Activated naive CD4-positive, alpha-beta T cell treated with anti-CD3 and anti-CD28 coated beads for 36 hours (primary cell): ENCODE measurements around the gene PPM1B. TPM values are rescaled to one million over a fixed set of nuclear protein-coding genes. Genes with fewer than 3 reads are reported as not detected.

Experiments used
- CTCF ChIA-PET: fragments of 350-600 bp; sonication (Branson Sonifier 250); formaldehyde crosslinking; loops from one replicate; lab custom pipeline; 2021; ENCODE audit warnings: antibody characterized with exemption; lab: Charles Lee
- DNase-seq: peaks from one replicate; pipeline ENCODE4 v3.0.0-alpha.2; 2020
- H3K27ac Mint-ChIP-seq: one replicate; pipeline ENCODE4 v1.8.0; 2021; ENCODE audit warnings: mild to moderate bottlenecking, mixed read lengths
- H3K27me3 Mint-ChIP-seq: one replicate; pipeline ENCODE4 v1.8.0; 2021; ENCODE audit warnings: low read depth, mixed read lengths
- H3K36me3 Mint-ChIP-seq: one replicate; pipeline ENCODE4 v1.8.0; 2021; ENCODE audit warnings: low read depth, mixed read lengths
- H3K4me1 Mint-ChIP-seq: one replicate; pipeline ENCODE4 v1.8.0; 2021; ENCODE audit warnings: low read depth, mixed read lengths
- H3K4me3 Mint-ChIP-seq: one replicate; pipeline ENCODE4 v1.8.0; 2021; ENCODE audit warnings: mild to moderate bottlenecking, moderate library complexity, mixed read lengths
- H3K9me3 Mint-ChIP-seq: one replicate; pipeline ENCODE4 v1.8.0; 2021; ENCODE audit warnings: mixed read lengths
- intact Hi-C: fragments of 100-400 bp; cut with micrococcal nuclease; formaldehyde crosslinking; loops from one replicate; pipeline ENCODE4 v1.15.1; 2023
- total RNA-seq, 2 experiments: library from RNA; stranded (reverse); gene quantifications; one replicate each; pipeline ENCODE4 v1.2.3, GENCODE V29; 2021

The PPM1B gene
- total RNA-seq, 2 experiments from 2014 or later = 38.6 to 39.3 TPM

GRCh38 chr2:44136252-44136651 is 32.4 kb upstream of the PPM1B start:
- Mint-ChIP-seq H3K27ac (no peak overlapping the region), H3K4me3 (no peak overlapping the region), H3K36me3 (no peaks in the 10 kb centered on the region), H3K27me3 (no peaks in the 10 kb centered on the region), H3K4me1 (peaks cover 9% of the 10 kb centered on the region), H3K9me3 (peaks cover 5% of the 10 kb centered on the region)
- CTCF ChIA-PET = no interaction called here
- no peak for DNase-seq
- intact Hi-C loops = no loop called here

- Mint-ChIP-seq H3K9me3 (no peaks in the 10 kb centered on the region), H3K27me3 (no peaks in the 10 kb centered on the region), H3K4me1 (peaks cover 9% of the 10 kb centered on the region), H3K27ac (no peak overlapping the region), H3K36me3 (no peaks in the 10 kb centered on the region), H3K4me3 (no peak overlapping the region)
- no peak for DNase-seq
- intact Hi-C loops = no loop called here
- CTCF ChIA-PET = interaction anchor here (0.5 to 0.6 kb wide), 3 partner anchors 9 to 30 kb away, joined by 3 to 4 read pairs (median 3); no protein-coding TSS in a partner anchor
These were observed 31.6 kb upstream of the PPM1B start for GRCh38 chr2:44137048-44137447.

GRCh38 chr2:44137872-44138551 is 30.7 kb upstream of the PPM1B start:
- no peaks in the 10 kb centered on the region for H3K27me3 Mint-ChIP-seq
- CTCF ChIA-PET = interaction anchor here (0.5 kb wide), 1 partner anchor 29 kb away, joined by 3 read pairs; no protein-coding TSS in a partner anchor
- no peaks in the 10 kb centered on the region for H3K36me3 Mint-ChIP-seq
- no peak for DNase-seq
- no peak overlapping the region for H3K27ac Mint-ChIP-seq
- peaks cover 9% of the 10 kb centered on the region for H3K4me1 Mint-ChIP-seq
- no peak overlapping the region for H3K4me3 Mint-ChIP-seq
- H3K9me3 Mint-ChIP-seq = no peaks in the 10 kb centered on the region
- intact Hi-C loops = no loop called here

- no peaks in the 10 kb centered on the region for H3K27me3 Mint-ChIP-seq
- no peak for DNase-seq
- H3K4me3 Mint-ChIP-seq = no peak overlapping the region
- CTCF ChIA-PET = interaction anchor here (0.7 kb wide), 1 partner anchor 103 kb away, joined by 3 read pairs; no protein-coding TSS in a partner anchor
- intact Hi-C loops = no loop called here
- H3K9me3 Mint-ChIP-seq = no peaks in the 10 kb centered on the region
- H3K36me3 Mint-ChIP-seq = no peaks in the 10 kb centered on the region
- no peak overlapping the region for H3K27ac Mint-ChIP-seq
- peaks cover 9% of the 10 kb centered on the region for H3K4me1 Mint-ChIP-seq
These were observed 28.9 kb upstream of the PPM1B start for GRCh38 chr2:44139741-44140140.

- CTCF ChIA-PET = no interaction called here
- intact Hi-C loops = no loop called here
- Mint-ChIP-seq H3K4me1 (peaks cover 9% of the 10 kb centered on the region), H3K4me3 (no peak overlapping the region), H3K27ac (no peak overlapping the region), H3K9me3 (no peaks in the 10 kb centered on the region), H3K36me3 (no peaks in the 10 kb centered on the region), H3K27me3 (no peaks in the 10 kb centered on the region)
- DNase-seq = no peak
These were observed 26.4 kb upstream of the PPM1B start for GRCh38 chr2:44142306-44142705.

GRCh38 chr2:44143701-44144100 is 25.0 kb upstream of the PPM1B start:
- no peak for DNase-seq
- CTCF ChIA-PET = interaction anchor here (0.6 to 0.7 kb wide), 2 partner anchors 101 to 523 kb away, joined by 3 to 4 read pairs; no protein-coding TSS in a partner anchor
- intact Hi-C loops = no loop called here
- no peak overlapping the region for H3K4me3 Mint-ChIP-seq
- no peaks in the 10 kb centered on the region for H3K36me3 Mint-ChIP-seq
- no peak overlapping the region for H3K27ac Mint-ChIP-seq
- H3K4me1 Mint-ChIP-seq = peaks cover 9% of the 10 kb centered on the region
- H3K27me3 Mint-ChIP-seq = no peaks in the 10 kb centered on the region
- H3K9me3 Mint-ChIP-seq = no peaks in the 10 kb centered on the region

- Mint-ChIP-seq H3K27me3 (no peaks in the 10 kb centered on the region), H3K4me3 (no peak overlapping the region), H3K4me1 (no peaks in the 10 kb centered on the region), H3K9me3 (no peaks in the 10 kb centered on the region), H3K36me3 (no peaks in the 10 kb centered on the region), H3K27ac (no peak overlapping the region)
- DNase-seq = no peak
- intact Hi-C loops = no loop called here
- CTCF ChIA-PET = no interaction called here
These were observed 19.7 kb upstream of the PPM1B start for GRCh38 chr2:44148999-44149398.

- no peaks in the 10 kb centered on the region for H3K27me3 Mint-ChIP-seq
- H3K9me3 Mint-ChIP-seq = no peaks in the 10 kb centered on the region
- DNase-seq = no peak
- CTCF ChIA-PET = interaction anchor here (0.7 to 1.9 kb wide), 2 partner anchors 63 to 102 kb away, joined by 3 to 6 read pairs; no protein-coding TSS in a partner anchor
- no peak overlapping the region for H3K4me3 Mint-ChIP-seq
- no peaks in the 10 kb centered on the region for H3K4me1 Mint-ChIP-seq
- intact Hi-C loops = no loop called here
- no peak overlapping the region for H3K27ac Mint-ChIP-seq
- H3K36me3 Mint-ChIP-seq = no peaks in the 10 kb centered on the region
These were observed 18.2 kb upstream of the PPM1B start for GRCh38 chr2:44150473-44150872.

- intact Hi-C loops = no loop called here
- DNase-seq = no peak
- Mint-ChIP-seq H3K4me1 (no peaks in the 10 kb centered on the region), H3K36me3 (no peaks in the 10 kb centered on the region), H3K4me3 (no peak overlapping the region), H3K9me3 (no peaks in the 10 kb centered on the region), H3K27me3 (no peaks in the 10 kb centered on the region), H3K27ac (no peak overlapping the region)
- CTCF ChIA-PET = no interaction called here
These were observed 15.6 kb upstream of the PPM1B start for GRCh38 chr2:44152865-44153669.

- Mint-ChIP-seq H3K27me3 (no peaks in the 10 kb centered on the region), H3K9me3 (no peaks in the 10 kb centered on the region), H3K36me3 (no peaks in the 10 kb centered on the region), H3K4me3 (no peak overlapping the region), H3K4me1 (no peaks in the 10 kb centered on the region), H3K27ac (no peak overlapping the region)
- no peak for DNase-seq
- CTCF ChIA-PET = no interaction called here
- intact Hi-C loops = no loop called here
These were observed 12.8 kb upstream of the PPM1B start for GRCh38 chr2:44155666-44156446.

GRCh38 chr2:44163777-44164176 is 4.9 kb upstream of the PPM1B start:
- H3K9me3 Mint-ChIP-seq = peaks cover 2% of the 10 kb centered on the region
- no peak overlapping the region for H3K4me3 Mint-ChIP-seq
- CTCF ChIA-PET = interaction anchor here (0.6 kb wide), 1 partner anchor 10 kb away, joined by 3 read pairs; no protein-coding TSS in a partner anchor

GRCh38 chr2:44164617-44165016 is 4.1 kb upstream of the PPM1B start:
- Mint-ChIP-seq H3K27me3 (no peaks in the 10 kb centered on the region), H3K4me1 (peaks cover 6% of the 10 kb centered on the region), H3K9me3 (peaks cover 2% of the 10 kb centered on the region), H3K4me3 (no peak overlapping the region), H3K27ac (no peak overlapping the region), H3K36me3 (peaks cover 4% of the 10 kb centered on the region)
- intact Hi-C loops = loop anchor here (5.0 kb wide), 2 partner anchors 967 to 1448 kb away; partner anchors contain the start of gene SRBD1
- CTCF ChIA-PET = interaction anchor here (0.6 to 1.2 kb wide), 2 partner anchors 11 to 80 kb away, joined by 3 read pairs; no protein-coding TSS in a partner anchor
- DNase-seq = no peak

More at GRCh38 chr2:44163777-44164176, 4.9 kb upstream of the PPM1B start:
- intact Hi-C loops = no loop called here
- H3K4me1 Mint-ChIP-seq = peaks cover 6% of the 10 kb centered on the region
- no peak for DNase-seq
- no peaks in the 10 kb centered on the region for H3K27me3 Mint-ChIP-seq
- no peak overlapping the region for H3K27ac Mint-ChIP-seq
- peaks cover under 1% of the 10 kb centered on the region for H3K36me3 Mint-ChIP-seq
